Activated naive CD4-positive, alpha-beta T cell treated with anti-CD3 and anti-CD28 coated beads, Interleukin-2, amount 50 U/mL, for 24 hours (primary cell): ENCODE data around the gene ARMC3.
"Not testable (repeated sequence)": the region's sequence is repeated elsewhere in the genome, so short reads cannot be mapped to it uniquely, and the experiment has no call there.

Source experiments
- H3K27ac Mint-ChIP-seq: one replicate; pipeline ENCODE4 v1.8.0; 2021; ENCODE audit warnings: mild to moderate bottlenecking, mixed read lengths
- H3K27me3 Mint-ChIP-seq: one replicate; pipeline ENCODE4 v1.8.0; 2021; ENCODE audit warnings: mixed read lengths
- H3K36me3 Mint-ChIP-seq: one replicate; pipeline ENCODE4 v1.8.0; 2021; ENCODE audit warnings: mixed read lengths
- H3K4me1 Mint-ChIP-seq: one replicate; pipeline ENCODE4 v1.8.0; 2021; ENCODE audit warnings: mixed read lengths
- H3K4me3 Mint-ChIP-seq: one replicate; pipeline ENCODE4 v1.8.0; 2021; ENCODE audit warnings: mild to moderate bottlenecking, mixed read lengths
- H3K9me3 Mint-ChIP-seq: one replicate; pipeline ENCODE4 v1.8.0; 2021; ENCODE audit warnings: mixed read lengths

ARMC3 gene

GRCh38 chr10:23065181-23065948 is 137.5 kb downstream of the ARMC3 start:
- H3K4me3 Mint-ChIP-seq, result no peak overlapping the region
- no peaks in the 10 kb centered on the region for H3K9me3 Mint-ChIP-seq
- no peaks in the 10 kb centered on the region for H3K36me3 Mint-ChIP-seq
- H3K27me3 Mint-ChIP-seq, result peaks cover 3% of the 10 kb centered on the region
- no peaks in the 10 kb centered on the region for H3K4me1 Mint-ChIP-seq
- no peak overlapping the region for H3K27ac Mint-ChIP-seq

- Mint-ChIP-seq H3K9me3 (no peaks in the 10 kb centered on the region), H3K27ac (peak overlapping the region; percentile 76), H3K27me3 (peaks cover 3% of the 10 kb centered on the region), H3K4me3 (no peak overlapping the region), H3K4me1 (no peaks in the 10 kb centered on the region), H3K36me3 (no peaks in the 10 kb centered on the region)
Observed at GRCh38 chr10:23067337-23067736, 139.5 kb downstream of the ARMC3 start.

- no peak overlapping the region for H3K4me3 Mint-ChIP-seq
- H3K27ac Mint-ChIP-seq, result no peak overlapping the region
Observed at GRCh38 chr10:23067939-23068775, 140.3 kb downstream of the ARMC3 start.

GRCh38 chr10:23069019-23069815 is 141.4 kb downstream of the ARMC3 start:
- H3K9me3 Mint-ChIP-seq, result no peaks in the 10 kb centered on the region
- H3K36me3 Mint-ChIP-seq, result no peaks in the 10 kb centered on the region
- no peaks in the 10 kb centered on the region for H3K27me3 Mint-ChIP-seq
- H3K27ac Mint-ChIP-seq, result no peak overlapping the region
- H3K4me1 Mint-ChIP-seq, result no peaks in the 10 kb centered on the region
- H3K4me3 Mint-ChIP-seq, result no peak overlapping the region

More at GRCh38 chr10:23067939-23068775, 140.3 kb downstream of the ARMC3 start:
- H3K27me3 Mint-ChIP-seq, result peaks cover 3% of the 10 kb centered on the region
- H3K4me1 Mint-ChIP-seq, result no peaks in the 10 kb centered on the region
- H3K9me3 Mint-ChIP-seq, result no peaks in the 10 kb centered on the region
- no peaks in the 10 kb centered on the region for H3K36me3 Mint-ChIP-seq

DNA sequence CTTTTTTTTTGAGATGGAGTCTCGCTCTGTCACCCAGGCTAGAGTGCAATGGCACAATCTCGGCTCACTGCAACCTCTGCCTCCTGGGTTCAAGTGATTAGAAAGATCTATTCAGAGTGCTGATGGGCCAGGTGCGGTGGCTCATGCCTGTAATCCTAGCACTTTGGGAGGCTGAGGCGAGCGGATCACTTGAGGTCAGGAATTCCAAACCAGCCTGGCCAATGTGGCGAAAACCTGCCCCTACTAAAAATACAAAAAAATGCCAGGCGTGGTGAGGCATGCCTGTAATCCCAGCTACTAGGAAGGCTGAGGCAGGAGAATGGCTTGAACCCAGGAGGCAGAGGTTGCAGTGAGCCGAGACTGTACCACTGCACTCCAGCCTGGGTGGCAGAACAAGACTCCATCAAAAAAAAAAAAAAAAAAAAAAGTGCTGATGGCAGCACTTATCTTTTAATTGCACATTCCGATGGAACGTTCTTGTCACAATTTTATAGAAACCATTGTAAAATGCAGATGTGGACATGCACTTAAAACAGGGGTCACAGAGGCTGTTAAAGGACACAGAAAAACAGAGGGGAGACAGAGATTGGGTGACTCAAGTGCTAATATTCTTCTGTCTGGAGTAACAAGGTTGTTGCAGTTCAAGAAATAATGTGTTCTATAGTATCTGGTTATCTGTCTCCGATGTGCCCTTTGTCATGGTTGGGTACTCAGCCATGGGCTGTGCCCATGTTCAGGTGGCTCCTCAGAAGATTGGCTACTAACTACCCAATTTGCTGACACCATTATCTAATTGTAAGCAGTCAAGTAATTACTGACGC is 142.4 kb downstream of the ARMC3 start:
- H3K4me1 Mint-ChIP-seq, H3K27me3 Mint-ChIP-seq, H3K27ac Mint-ChIP-seq, H3K4me3 Mint-ChIP-seq, H3K9me3 Mint-ChIP-seq, H3K36me3 Mint-ChIP-seq: not testable (repeated sequence)

DNA sequence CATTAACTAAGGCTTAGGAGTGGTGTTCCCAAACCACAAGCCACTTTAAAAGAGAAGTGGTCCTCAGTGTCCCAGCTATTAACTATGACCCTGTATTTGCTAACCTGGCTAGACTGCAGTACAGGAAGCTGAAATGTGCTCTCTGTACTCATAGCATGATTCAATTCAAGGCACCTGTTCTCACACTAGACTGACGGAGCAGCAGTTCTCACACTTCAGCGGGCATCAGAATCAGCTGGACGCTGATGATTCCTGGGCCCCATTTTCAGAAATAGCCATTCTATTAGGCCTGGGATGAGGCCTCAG is 143.0 kb downstream of the ARMC3 start:
- Mint-ChIP-seq H3K4me3 (no peak overlapping the region), H3K9me3 (no peaks in the 10 kb centered on the region), H3K36me3 (no peaks in the 10 kb centered on the region), H3K27me3 (no peaks in the 10 kb centered on the region), H3K27ac (no peak overlapping the region), H3K4me1 (no peaks in the 10 kb centered on the region)

DNA sequence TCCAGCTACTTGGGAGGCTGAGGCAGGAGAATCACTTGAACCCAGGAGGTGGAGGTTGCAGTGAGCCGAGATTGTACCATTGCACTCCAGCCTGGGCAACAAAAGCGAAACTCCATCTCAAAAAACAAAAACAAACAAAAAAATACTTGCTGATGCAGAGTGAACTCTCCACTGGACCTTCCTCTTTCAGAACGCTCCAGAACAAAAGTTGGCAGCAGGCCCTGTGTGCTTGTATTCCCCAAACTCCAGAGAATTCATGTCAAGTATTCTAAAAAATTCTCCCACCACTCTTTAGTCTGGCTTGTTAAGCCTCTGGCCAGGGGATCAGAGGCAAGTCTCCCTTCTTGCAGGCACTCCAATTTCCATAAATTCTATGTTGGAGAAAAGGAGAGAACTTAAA is 144.7 kb downstream of the ARMC3 start:
- H3K27ac Mint-ChIP-seq, H3K27me3 Mint-ChIP-seq: not testable (repeated sequence)

GRCh38 chr10:23073527-23073926 is 145.7 kb downstream of the ARMC3 start:
- no peaks in the 10 kb centered on the region for H3K9me3 Mint-ChIP-seq
- no peak overlapping the region for H3K4me3 Mint-ChIP-seq
- H3K4me1 Mint-ChIP-seq, result no peaks in the 10 kb centered on the region
- no peaks in the 10 kb centered on the region for H3K36me3 Mint-ChIP-seq
- H3K27me3 Mint-ChIP-seq, result peaks cover 7% of the 10 kb centered on the region
- no peak overlapping the region for H3K27ac Mint-ChIP-seq

More for the DNA sequence above, 144.7 kb downstream of the ARMC3 start:
- not testable (repeated sequence) for H3K9me3 Mint-ChIP-seq, H3K4me3 Mint-ChIP-seq, H3K36me3 Mint-ChIP-seq, H3K4me1 Mint-ChIP-seq

- H3K27me3 Mint-ChIP-seq, result peaks cover 18% of the 10 kb centered on the region
- no peak overlapping the region for H3K27ac Mint-ChIP-seq
- no peaks in the 10 kb centered on the region for H3K36me3 Mint-ChIP-seq
- H3K9me3 Mint-ChIP-seq, result no peaks in the 10 kb centered on the region
- H3K4me1 Mint-ChIP-seq, result no peaks in the 10 kb centered on the region
- H3K4me3 Mint-ChIP-seq, result no peak overlapping the region
Observed at GRCh38 chr10:23075672-23076071, 147.8 kb downstream of the ARMC3 start.

- Mint-ChIP-seq H3K27ac (no peak overlapping the region), H3K4me3 (no peak overlapping the region), H3K36me3 (no peaks in the 10 kb centered on the region), H3K9me3 (no peaks in the 10 kb centered on the region), H3K27me3 (peaks cover 18% of the 10 kb centered on the region), H3K4me1 (no peaks in the 10 kb centered on the region)
Observed at GRCh38 chr10:23078114-23078513, 150.3 kb downstream of the ARMC3 start.

DNA sequence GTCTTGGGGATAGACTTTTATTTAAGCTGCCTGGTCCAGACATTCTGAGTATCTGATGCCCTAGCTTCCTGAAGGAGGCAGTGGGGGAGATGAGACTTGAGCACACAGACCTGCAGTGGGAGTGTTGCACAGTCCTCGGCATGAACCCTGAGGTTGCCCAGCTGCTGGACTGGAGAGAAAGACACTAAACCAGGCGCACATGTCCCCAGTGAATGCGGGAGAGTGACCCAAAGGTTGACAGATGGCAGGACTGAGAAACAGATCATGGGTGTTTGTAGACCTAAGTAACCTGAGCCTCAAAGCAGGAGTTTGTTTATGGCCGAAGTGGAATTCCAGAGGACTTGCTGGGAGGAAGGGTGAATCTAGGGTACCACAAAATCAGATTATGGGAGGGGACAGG is 151.8 kb downstream of the ARMC3 start:
- Mint-ChIP-seq H3K9me3 (no peaks in the 10 kb centered on the region), H3K4me1 (no peaks in the 10 kb centered on the region), H3K4me3 (no peak overlapping the region), H3K27ac (no peak overlapping the region), H3K27me3 (peaks cover 23% of the 10 kb centered on the region), H3K36me3 (no peaks in the 10 kb centered on the region)

DNA sequence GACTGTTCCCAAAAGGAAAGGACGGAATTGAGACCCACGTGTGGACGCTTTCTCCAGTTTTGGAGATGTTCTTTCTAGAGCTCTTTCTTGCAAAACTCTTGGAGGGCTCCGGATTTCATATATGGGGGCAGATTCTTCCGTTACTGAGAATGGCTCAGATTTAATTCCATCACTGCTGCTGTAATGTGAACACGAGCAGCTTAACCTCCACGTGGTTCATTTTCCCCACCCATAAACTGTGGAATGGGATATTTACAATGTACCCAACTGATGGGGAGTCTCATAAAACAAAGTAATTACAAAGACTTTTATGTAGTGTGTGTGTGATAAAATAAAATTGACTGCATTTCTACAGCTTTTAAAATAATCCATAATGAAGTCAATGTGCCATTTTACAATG is 152.4 kb downstream of the ARMC3 start:
- no peaks in the 10 kb centered on the region for H3K9me3 Mint-ChIP-seq
- no peak overlapping the region for H3K4me3 Mint-ChIP-seq
- no peak overlapping the region for H3K27ac Mint-ChIP-seq
- H3K27me3 Mint-ChIP-seq, result peaks cover 25% of the 10 kb centered on the region
- H3K4me1 Mint-ChIP-seq, result no peaks in the 10 kb centered on the region
- H3K36me3 Mint-ChIP-seq, result no peaks in the 10 kb centered on the region

DNA sequence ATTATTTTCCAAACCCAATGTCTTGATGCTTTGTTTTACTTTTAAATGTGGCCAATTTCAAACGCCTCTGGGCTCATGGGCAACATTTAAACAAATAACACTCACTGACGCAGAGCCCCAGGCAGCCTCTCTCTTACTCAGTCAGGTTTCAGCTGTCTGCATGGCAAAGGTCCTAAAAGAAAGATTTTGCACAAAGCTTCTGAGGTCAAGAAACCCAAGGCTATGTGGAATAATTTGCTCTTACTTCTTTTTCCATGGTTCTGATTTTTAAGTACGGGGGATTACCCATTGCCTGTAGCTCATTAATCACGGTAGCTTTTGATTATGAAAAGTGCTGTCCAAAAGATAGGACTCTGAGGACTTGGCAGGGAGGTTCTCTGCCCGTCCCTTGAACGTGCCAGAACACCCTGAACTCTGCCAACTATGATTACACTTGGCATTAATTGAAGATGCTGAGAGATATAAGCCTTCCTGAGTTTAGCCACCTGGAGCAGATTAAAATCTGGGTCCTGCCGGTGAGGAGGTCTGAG is 153.4 kb downstream of the ARMC3 start:
- peaks cover 25% of the 10 kb centered on the region for H3K27me3 Mint-ChIP-seq
- H3K27ac Mint-ChIP-seq, result no peak overlapping the region
- H3K9me3 Mint-ChIP-seq, result no peaks in the 10 kb centered on the region
- H3K4me1 Mint-ChIP-seq, result no peaks in the 10 kb centered on the region
- no peaks in the 10 kb centered on the region for H3K36me3 Mint-ChIP-seq
- no peak overlapping the region for H3K4me3 Mint-ChIP-seq

DNA sequence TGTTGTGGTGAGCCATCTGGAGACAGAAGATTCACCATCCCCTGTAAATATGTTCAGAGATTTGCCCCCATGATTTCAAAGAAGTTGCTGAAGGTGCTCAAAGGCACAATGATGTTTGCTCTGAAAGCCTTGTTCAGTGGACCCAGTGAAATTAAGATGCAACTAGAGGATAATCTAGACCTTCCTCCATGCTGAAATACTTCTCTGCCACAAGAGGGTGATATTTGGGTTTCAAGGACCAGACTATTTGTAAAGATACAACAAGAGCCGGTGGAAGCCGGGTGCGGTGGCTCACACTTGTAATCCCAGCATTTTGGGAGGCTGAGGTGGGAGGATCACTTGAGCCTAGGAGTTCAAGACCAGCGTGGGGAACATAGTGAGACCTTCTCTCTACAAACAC is 154.0 kb downstream of the ARMC3 start:
- Mint-ChIP-seq H3K4me3 (no peak overlapping the region), H3K9me3 (no peaks in the 10 kb centered on the region), H3K27me3 (peaks cover 23% of the 10 kb centered on the region), H3K4me1 (no peaks in the 10 kb centered on the region), H3K36me3 (no peaks in the 10 kb centered on the region), H3K27ac (no peak overlapping the region)
